Ovary (tissue), 3 donors: ENCODE data around the gene R3HDM1.
"Not testable (repeated sequence)": the region's sequence is repeated elsewhere in the genome, so short reads cannot be mapped to it uniquely, and the experiment has no call there.

ENCODE experiments used
- CTCF ChIP-seq, 3 donors: fragments of 450-650 bp in 2 of 3; fragments of 200-600 bp in 1 of 3; IDR thresholded peaks; one replicate each; pipeline versions ENCODE4 v1.5.1 to v1.8.0; 2016 to 2022; ENCODE audit warnings: antibody characterized with exemption in 3 of 3, mild to moderate bottlenecking in 1 of 3
- EP300 ChIP-seq: sonication (generic); formaldehyde crosslinking; IDR thresholded peaks from one replicate; pipeline ENCODE4 v1.6.1; 2017; ENCODE audit warnings: antibody characterized with exemption
- POLR2A ChIP-seq: fragments of 450-650 bp; IDR thresholded peaks from one replicate; pipeline ENCODE4 v1.6.1; 2017; ENCODE audit warnings: antibody characterized with exemption, mild to moderate bottlenecking, moderate library complexity
- donor health status: DM: no; HTN: no; CAD: no.

DNA sequence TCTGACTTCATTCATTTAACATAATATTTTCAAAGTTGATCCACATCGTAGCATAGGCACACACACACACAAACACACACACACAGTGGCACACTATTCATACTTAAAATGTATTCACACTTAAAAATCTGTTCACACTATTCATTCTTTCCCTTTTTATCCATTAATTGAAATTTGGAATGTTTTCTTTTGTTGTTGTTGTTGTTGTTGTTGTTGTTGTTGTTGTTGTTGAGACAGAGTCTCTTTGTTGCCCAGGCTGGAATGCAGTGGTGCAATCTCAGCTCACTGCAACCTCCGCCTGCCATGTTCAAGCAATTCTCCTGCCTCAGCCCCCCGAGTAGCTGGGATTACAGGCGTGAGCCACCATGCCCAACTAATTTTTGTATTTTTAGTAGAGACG, 123.0 kb downstream of the R3HDM1 start:
- not testable (repeated sequence) for TF ChIP-seq CTCF (IDR thresholded peaks at IDR 0.05); POLR2A; EP300
